H1 (cell line): ENCODE data around the gene ULK3. TPM values are rescaled to one million over a fixed set of nuclear protein-coding genes. Genes with fewer than 3 reads are reported as not detected.

Experiments used
- CTCF ChIA-PET: fragments of 300-600 bp; sonication (Branson Sonifier 250); formaldehyde crosslinking; loops from one replicate; lab custom pipeline; 2021; ENCODE audit not compliant: partially characterized antibody; lab: Charles Lee
- POLR2A ChIA-PET: fragments of 300-600 bp; sonication (Branson Sonifier 250); formaldehyde crosslinking; loops from one replicate; lab custom pipeline; 2021; ENCODE audit warnings: inconsistent platforms; ENCODE audit not compliant: partially characterized antibody; lab: Charles Lee
- DNase-seq, 2 experiments: peaks; one replicate each; pipeline versions ENCODE4 v3.0.0 to v3.0.0-alpha.2; 2010 to 2022; ENCODE audit warnings: low spot score in 2 of 2, low read depth in 1 of 2, mixed read lengths in 1 of 2
- FAIRE-seq: peaks from 2 replicates; lab custom pipeline; 2011; peaks lifted over from hg19 to GRCh38; lab: Jason Lieb, UNC
- H2AFZ ChIP-seq: 2 replicates; pipeline ENCODE4 v1.8.1; 2012; ENCODE audit warnings: low read length, inconsistent platforms
- H2AK5ac ChIP-seq: 2 replicates; pipeline ENCODE4 v1.6.1; 2013; ENCODE audit warnings: low read depth, low read length
- H2BK120ac ChIP-seq: replicated peaks from 2 replicates; pipeline ENCODE3; 2013; ENCODE audit warnings: low read depth, low read length, inconsistent platforms
- H2BK12ac ChIP-seq: 2 replicates; pipeline ENCODE4 v1.6.1; 2013; ENCODE audit warnings: low read depth, low read length
- H2BK15ac ChIP-seq: 2 replicates; pipeline ENCODE4 v1.6.1; 2013; ENCODE audit warnings: low read length
- H2BK20ac ChIP-seq: 2 replicates; pipeline ENCODE4 v1.6.1; 2013; ENCODE audit warnings: low read length
- H2BK5ac ChIP-seq: 2 replicates; pipeline ENCODE4 v1.6.1; 2013; ENCODE audit warnings: low read depth, low read length
- H3K14ac ChIP-seq: 2 replicates; pipeline ENCODE4 v1.6.1; 2013; ENCODE audit warnings: inconsistent platforms; ENCODE audit not compliant: insufficient read length
- H3K18ac ChIP-seq: 2 replicates; pipeline ENCODE4 v1.6.1; 2013; ENCODE audit warnings: low read length; ENCODE audit errors: extremely low read depth
- H3K23ac ChIP-seq: 2 replicates; pipeline ENCODE4 v1.6.1; 2013; ENCODE audit warnings: inconsistent platforms; ENCODE audit not compliant: insufficient read length
- H3K23me2 ChIP-seq: 2 replicates; pipeline ENCODE4 v1.6.1; 2013; ENCODE audit warnings: low read depth, low read length
- H3K27ac ChIP-seq: 2 replicates; pipeline ENCODE4 v1.6.1; 2011; ENCODE audit warnings: low read depth, low read length, inconsistent platforms
- H3K27me3 ChIP-seq, 4 experiments: replicated peaks in 1 of 4; 1 replicate in 1 of 4; 2 replicates in 3 of 4; pipeline versions ENCODE4 v1.6.1 to v1.8.1; 2011 to 2013; ENCODE audit warnings: low read length in 3 of 4, mild to moderate bottlenecking in 3 of 4, inconsistent platforms in 2 of 4, mixed read lengths in 2 of 4, moderate library complexity in 1 of 4; ENCODE audit not compliant: control insufficient read depth in 3 of 4, insufficient read depth in 3 of 4; ENCODE audit errors: extremely low read depth in 1 of 4
- H3K36me3 ChIP-seq, 4 experiments: 2 replicates each; pipeline versions ENCODE4 v1.6.1 to v1.8.1; 2011 to 2013; ENCODE audit warnings: mild to moderate bottlenecking in 4 of 4, low read length in 3 of 4, moderate library complexity in 2 of 4, control low read depth in 1 of 4, inconsistent platforms in 1 of 4; ENCODE audit not compliant: insufficient read depth in 4 of 4, control insufficient read depth in 2 of 4
- H3K4ac ChIP-seq: replicated peaks from 2 replicates; pipeline ENCODE3; 2013; ENCODE audit warnings: low read length, low read depth, mixed read lengths, inconsistent platforms; ENCODE audit not compliant: insufficient read length
- H3K4me1 ChIP-seq, 4 experiments: replicated peaks in 1 of 4; 1 replicate in 1 of 4; 2 replicates in 3 of 4; pipeline versions ENCODE4 v1.6.1 to v1.8.1; 2011 to 2013; ENCODE audit warnings: low read length in 3 of 4, inconsistent platforms in 2 of 4, mixed read lengths in 1 of 4; ENCODE audit not compliant: insufficient read depth in 4 of 4, control insufficient read depth in 3 of 4
- H3K4me2 ChIP-seq, 2 experiments: 2 replicates each; pipeline versions ENCODE4 v1.6.1 to v1.8.1; 2011 to 2013; ENCODE audit warnings: low read depth in 2 of 2, low read length in 2 of 2, control low read depth in 1 of 2, inconsistent platforms in 1 of 2, mild to moderate bottlenecking in 1 of 2; ENCODE audit not compliant: insufficient read depth in 1 of 2
- H3K4me3 ChIP-seq, 4 experiments: fragments of 200-600, 300-600 bp in 1 of 4; sonication (generic), shearing (Covaris generic), sonication (Bioruptor Twin) in 1 of 4; 2 replicates each; pipeline versions ENCODE4 v1.5.1 to v1.8.1; 2011 to 2016; ENCODE audit warnings: low read length in 4 of 4, low read depth in 3 of 4, control low read depth in 2 of 4, inconsistent platforms in 2 of 4, mild to moderate bottlenecking in 2 of 4, mixed read lengths in 1 of 4, moderate library complexity in 1 of 4; ENCODE audit not compliant: insufficient read depth in 2 of 4; ENCODE audit errors: extremely low read depth in 1 of 4
- H3K56ac ChIP-seq: replicated peaks from 2 replicates; pipeline ENCODE3; 2013; ENCODE audit warnings: low read depth, mild to moderate bottlenecking, mixed read lengths, low read length, inconsistent platforms; ENCODE audit not compliant: insufficient read length
- H3K79me1 ChIP-seq: 2 replicates; pipeline ENCODE4 v1.6.1; 2013; ENCODE audit warnings: low read depth, low read length, control low read depth
- H3K79me2 ChIP-seq, 2 experiments: 2 replicates each; pipeline versions ENCODE4 v1.6.1 to v1.8.1; 2012 to 2013; ENCODE audit warnings: low read length in 2 of 2, mild to moderate bottlenecking in 2 of 2, inconsistent platforms in 1 of 2; ENCODE audit not compliant: insufficient read depth in 2 of 2, control insufficient read depth in 1 of 2
- H3K9ac ChIP-seq, 4 experiments: replicated peaks in 1 of 4; 1 replicate in 1 of 4; 2 replicates in 3 of 4; pipeline versions ENCODE4 v1.6.1 to v1.8.1; 2011 to 2013; ENCODE audit warnings: low read depth in 3 of 4, low read length in 3 of 4, control low read depth in 2 of 4, mild to moderate bottlenecking in 2 of 4, moderate library complexity in 2 of 4, inconsistent platforms in 1 of 4; ENCODE audit errors: extremely low read depth in 1 of 4
- H3K9me3 ChIP-seq, 2 experiments: 2 replicates each; pipeline versions ENCODE4 v1.6.1 to v1.8.1; 2012 to 2013; ENCODE audit warnings: mild to moderate bottlenecking in 2 of 2, moderate library complexity in 2 of 2, control low read depth in 1 of 2, inconsistent platforms in 1 of 2, low read depth in 1 of 2, low read length in 1 of 2, mixed read lengths in 1 of 2; ENCODE audit not compliant: insufficient read depth in 2 of 2
- H4K20me1 ChIP-seq, 2 experiments: replicated peaks in 1 of 2; 2 replicates each; pipeline versions ENCODE3 to v1.8.1; 2011 to 2013; ENCODE audit warnings: inconsistent platforms in 2 of 2, low read length in 2 of 2, mild to moderate bottlenecking in 1 of 2; ENCODE audit not compliant: insufficient read depth in 2 of 2, control insufficient read depth in 1 of 2
- H4K5ac ChIP-seq: 2 replicates; pipeline ENCODE4 v1.6.1; 2013; ENCODE audit warnings: low read length, low read depth, mixed read lengths, inconsistent platforms; ENCODE audit not compliant: insufficient read length
- H4K8ac ChIP-seq: 2 replicates; pipeline ENCODE4 v1.8.0; 2013; ENCODE audit warnings: mild to moderate bottlenecking, moderate library complexity, low read length, inconsistent platforms; ENCODE audit not compliant: insufficient read depth; ENCODE audit errors: extremely low read depth
- H4K91ac ChIP-seq: replicated peaks from 2 replicates; pipeline ENCODE3; 2013; ENCODE audit warnings: low read length, mixed read lengths, inconsistent platforms; ENCODE audit not compliant: insufficient read length
- FOSL1 ChIP-seq: IDR thresholded peaks from 2 replicates; pipeline ENCODE4 v1.6.1; 2011; ENCODE audit warnings: mild to moderate bottlenecking, low read depth, low read length, moderate library complexity; ENCODE audit not compliant: insufficient read depth
- RXRA ChIP-seq: IDR thresholded peaks from 2 replicates; pipeline ENCODE4 v1.6.1; 2011; ENCODE audit warnings: low read depth, mild to moderate bottlenecking, low read length, moderate library complexity; ENCODE audit not compliant: insufficient read depth
- SRF ChIP-seq: IDR thresholded peaks from 2 replicates; pipeline ENCODE4 v1.6.1; 2011; ENCODE audit warnings: mild to moderate bottlenecking, low read depth, low read length, moderate library complexity
- WGBS, 2 experiments: shearing (Covaris generic) in 1 of 2; methylation state at CpG; one replicate each; pipeline versions ENCODE4 v1.1.6 to v1.1.7; 2013 to 2015; ENCODE audit warnings: low lambda C conversion rate in 2 of 2, mixed read lengths in 2 of 2, inconsistent platforms in 1 of 2, low coverage in 1 of 2, missing lambda C conversion rate in 1 of 2; ENCODE audit not compliant: insufficient replicate concordance in 2 of 2, insufficient coverage in 1 of 2, insufficient read length in 1 of 2; ENCODE audit errors: extremely low coverage in 1 of 2, missing lambda C conversion rate in 1 of 2; 5-methylcytosine and 5-hydroxymethylcytosine counted together
- polyA plus RNA-seq, 7 experiments: library from polyadenylated mRNA; depleted of rRNA in 3 of 7; stranded (reverse) in 5 of 7; unstranded in 2 of 7; fragments of >200 nt in 5 of 7; fragments of 200-250 nt in 2 of 7; gene quantifications; 1 replicate in 5 of 7; 2 replicates in 1 of 7; 4 replicates in 1 of 7; pipeline versions ENCODE4 v1.2.1 to v1.2.3, GENCODE V29; 2011 to 2013; ENCODE audit warnings: missing spikeins in 2 of 7, mixed read lengths in 2 of 7
- total RNA-seq: library from RNA; stranded (reverse); fragmentation: NEBNext Ultra II Directional; extraction: Animal tissue kit (Norgen Biotek cat#: 25700); gene quantifications from 2 replicates; pipeline ENCODE4 v1.2.1, GENCODE V29; 2021

The ULK3 gene
- total and polyA plus RNA-seq, 2 of the 8 experiments (the other 6 are each of a cell fraction or from before 2014, with no cell fraction given), result 27.1 to 34.4 TPM

- H3K36me3 ChIP-seq, result peaks cover 0 to 14% (median 0%) of the 10 kb centered on the region in 4 experiments; a peak in 1 of 8 replicates
Observed at GRCh38 chr15:74802862-74803447, 40.0 kb downstream of the ULK3 start.

More at GRCh38 chr15:74802862-74803447, 40.0 kb downstream of the ULK3 start:
- TF ChIP-seq RXRA (no peak), SRF (no peak), FOSL1 (no peak)
- Histone ChIP-seq H3K27ac (no peak overlapping the region), H3K56ac (no peak overlapping the region), H2BK15ac (no peak overlapping the region), H3K18ac (no peak overlapping the region), H3K4me3 (no peak overlapping the region), H4K20me1 (peaks cover 2 to 13% of the 10 kb centered on the region in 2 experiments), H2AK5ac (no peak overlapping the region), H2AFZ (no peak overlapping the region), H3K79me1 (no peaks in the 10 kb centered on the region), H2BK5ac (no peak overlapping the region), H2BK12ac (no peak overlapping the region), H3K4ac (no peak overlapping the region), H3K4me1 (peaks cover 0 to 5% (median 2%) of the 10 kb centered on the region in 4 experiments; a peak in 3 of 7 replicates), H3K4me2 (no peak overlapping the region), H3K14ac (no peak overlapping the region), H4K8ac (peak overlapping the region; percentile 63; the same call in 1 of the 2 replicates), H3K9ac (no peak overlapping the region), H2BK120ac (no peak overlapping the region), H3K23me2 (no peaks in the 10 kb centered on the region), H3K79me2 (no peaks in the 10 kb centered on the region), H2BK20ac (no peak overlapping the region), H3K27me3 (no peaks in the 10 kb centered on the region), H4K91ac (no peak overlapping the region), H3K9me3 (no peaks in the 10 kb centered on the region), H3K23ac (no peak overlapping the region), H4K5ac (no peak overlapping the region)
- DNase-seq (no peak), FAIRE-seq (no peak)
- WGBS, 2 experiments, result 92% methylated on average over 27 of the region's 31 CpGs; no CpG with 5 or more reads in 1 of the 2 experiments
- ChIA-PET POLR2A (interaction anchor here (0.6 to 1.6 kb wide), 2 partner anchors 179 to 320 kb away, joined by 4 read pairs; no protein-coding TSS in a partner anchor), CTCF (interaction anchor here (0.6 to 17.1 kb wide), 9 partner anchors 8 to 181 kb away, joined by 3 to 543 read pairs (median 4); partner anchors contain the start of gene CSK)
